Forelimb muscle (tissue), 1 donor: ENCODE results near the gene APOA4. TPM values are rescaled to one million over a fixed set of nuclear protein-coding genes. Genes with fewer than 3 reads are reported as not detected.
A peak's percentile ranks its signal among the peaks of the same experiment; 100 is the strongest.

Source experiments
- DNase-seq: peaks from one replicate; pipeline ENCODE4 v3.0.0-alpha.2; 2013; ENCODE audit warnings: low read depth
- polyA plus RNA-seq: library from polyadenylated mRNA; unstranded; fragments of 120-200 nt; gene quantifications from one replicate; pipeline ENCODE4 v1.2.1, GENCODE V29; 2013; ENCODE audit not compliant: insufficient read length

The APOA4 gene
- polyA plus RNA-seq, 1 donor, result not detected

- DNase-seq, result no peak
Measured at GRCh38 chr11:116777056-116777455, 46.0 kb downstream of the APOA4 start.

GRCh38 chr11:116776522-116776984, 46.6 kb downstream of the APOA4 start:
- DNase-seq, result no peak

GRCh38 chr11:116775975-116776374, 47.1 kb downstream of the APOA4 start:
- no peak for DNase-seq

GRCh38 chr11:116774661-116775060, 48.4 kb downstream of the APOA4 start:
- DNase-seq, result no peak

- no peak for DNase-seq
Measured at GRCh38 chr11:116773203-116774097, 49.7 kb downstream of the APOA4 start.

GRCh38 chr11:116772443-116773202, 50.5 kb downstream of the APOA4 start, which contains the start of gene BUD13:
Gene BUD13, minus strand, starts transcription at chr11:116772987. Its CDS starts 23 bp downstream, at chr11:116772964.
- peak; percentile 48 for DNase-seq

GRCh38 chr11:116771935-116772334, 51.2 kb downstream of the APOA4 start:
- DNase-seq, result no peak

Other genes starting within 250 kb of the APOA4 start
- gene BUD13, start 50.3 kb downstream of the APOA4 start, polyA plus RNA-seq, result 18.0 TPM
- 40.5 TPM for gene ZPR1, start 35.3 kb downstream of the APOA4 start, polyA plus RNA-seq
- gene APOA5, start 31.4 kb downstream of the APOA4 start, polyA plus RNA-seq, result not detected
- gene APOC3, start 6.6 kb upstream of the APOA4 start, polyA plus RNA-seq, result not detected
- gene APOA1, start 14.3 kb upstream of the APOA4 start, polyA plus RNA-seq, result 0.80 TPM